ENCODE data around the gene CTNNA3.

CTNNA3 gene

DNA sequence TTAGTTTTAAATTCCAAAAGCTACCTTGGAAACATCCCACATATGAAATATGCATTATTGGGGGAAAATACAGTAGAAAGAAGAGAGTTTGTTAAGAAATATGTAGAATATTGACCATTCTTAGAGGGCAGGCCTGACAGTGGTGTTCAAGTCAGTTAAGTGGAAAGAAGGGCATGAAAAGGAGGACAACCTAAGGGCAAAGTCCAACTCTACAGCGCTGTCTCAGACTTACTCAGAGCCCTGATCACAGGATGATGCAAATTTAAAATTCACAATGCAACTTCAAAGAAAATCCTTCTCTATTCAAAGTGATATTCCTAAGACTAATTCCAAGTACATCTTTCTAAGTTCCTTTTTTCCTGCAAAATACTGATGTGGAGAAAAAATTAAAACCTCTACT is 909.3 kb downstream of the CTNNA3 start:
- no peak for DNase-seq

DNA sequence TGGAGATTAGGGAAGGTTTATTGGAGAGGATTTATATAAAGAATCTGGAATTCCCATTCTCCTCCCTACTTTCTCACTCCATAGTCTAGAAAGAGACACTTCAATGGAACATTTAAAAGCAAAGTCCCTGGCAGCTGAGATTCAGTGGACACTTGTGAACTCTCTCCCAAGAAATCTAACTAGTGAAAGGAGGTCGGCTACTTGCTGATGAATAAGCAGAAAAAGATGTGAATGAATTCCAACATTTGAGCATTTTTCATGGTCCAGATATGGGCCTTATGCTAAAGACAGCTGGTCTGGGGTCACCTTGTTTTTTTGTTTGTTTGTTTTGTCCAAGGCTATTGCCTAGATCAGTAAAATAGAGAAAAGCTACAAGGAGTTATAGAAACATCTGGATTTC is 911.2 kb downstream of the CTNNA3 start:
- no peak for DNase-seq

DNA sequence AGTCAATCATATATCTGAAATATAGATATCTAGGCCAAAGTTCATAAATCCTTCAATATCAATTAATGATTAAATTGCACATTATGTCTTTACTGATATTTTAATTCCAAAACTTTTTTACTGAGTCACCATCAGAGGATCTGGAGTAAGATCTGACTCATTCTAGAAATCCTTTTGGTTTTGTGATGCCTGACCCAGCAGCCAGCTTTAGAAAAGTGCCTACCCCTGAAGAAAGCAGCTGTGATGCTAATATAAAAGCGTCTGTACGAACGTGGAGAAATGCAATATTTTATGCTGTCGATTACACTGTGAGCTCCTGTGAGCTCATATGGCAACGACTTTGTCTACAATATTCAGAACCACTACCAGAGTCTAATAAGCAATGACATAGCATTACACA is 912.7 kb downstream of the CTNNA3 start:
- no peak for DNase-seq

DNA sequence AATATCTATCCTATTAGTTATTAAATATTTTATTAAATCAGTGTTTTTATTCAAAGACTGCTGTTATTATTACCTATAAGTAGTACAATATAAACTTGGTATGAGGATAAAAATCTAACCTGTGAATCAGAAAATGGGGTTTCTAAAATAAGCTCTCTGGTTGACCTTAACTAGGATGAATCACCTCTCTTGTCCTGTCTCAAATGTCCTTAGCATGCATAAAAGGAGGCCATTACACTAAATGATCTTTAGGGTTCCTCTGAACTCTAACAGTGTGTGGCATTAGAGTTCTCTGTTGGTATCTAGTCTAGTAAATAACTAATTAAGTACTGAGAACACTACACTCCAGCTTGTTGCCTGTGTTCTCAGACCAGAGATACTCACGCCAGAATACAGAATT is 913.2 kb downstream of the CTNNA3 start:
- no peak for DNase-seq

DNA sequence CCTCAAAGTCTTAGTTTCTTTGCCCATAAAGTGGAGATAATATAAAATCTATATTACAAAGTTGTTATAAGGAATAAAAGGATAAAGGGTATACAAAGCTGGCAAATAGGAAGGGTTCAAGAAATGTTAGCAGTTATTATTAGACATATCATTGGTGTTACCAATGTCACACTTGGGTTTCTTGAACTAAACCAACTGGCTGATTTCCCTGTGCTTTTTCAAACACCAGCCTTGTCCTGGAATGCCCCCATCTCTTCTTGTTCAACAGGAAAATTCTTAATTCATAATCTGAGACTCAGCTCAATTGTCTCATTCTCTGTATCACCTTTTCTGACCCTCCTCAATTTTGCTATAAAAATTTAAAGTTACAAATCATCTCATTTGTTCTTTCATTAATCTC is 913.9 kb downstream of the CTNNA3 start:
- DNase-seq: no peak

DNA sequence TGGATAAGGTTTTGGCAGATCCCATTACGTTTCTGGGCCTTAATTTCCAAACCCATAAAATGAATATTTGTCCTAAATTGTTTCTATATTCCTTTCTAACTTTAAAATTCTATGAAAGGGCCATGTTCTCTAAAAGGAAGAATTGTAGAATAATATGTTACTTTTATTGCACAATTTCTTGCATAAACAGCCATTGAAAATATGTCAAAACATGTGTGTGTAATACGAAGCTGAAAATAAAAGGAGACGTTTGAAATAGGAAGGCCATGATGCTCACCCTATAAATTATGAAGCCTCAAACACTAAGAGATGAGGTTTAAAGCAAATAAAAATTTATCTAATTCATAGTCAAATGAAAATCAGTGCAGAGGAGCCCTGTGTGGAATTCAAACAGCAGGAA is 915.2 kb downstream of the CTNNA3 start:
- no peak for DNase-seq

DNA sequence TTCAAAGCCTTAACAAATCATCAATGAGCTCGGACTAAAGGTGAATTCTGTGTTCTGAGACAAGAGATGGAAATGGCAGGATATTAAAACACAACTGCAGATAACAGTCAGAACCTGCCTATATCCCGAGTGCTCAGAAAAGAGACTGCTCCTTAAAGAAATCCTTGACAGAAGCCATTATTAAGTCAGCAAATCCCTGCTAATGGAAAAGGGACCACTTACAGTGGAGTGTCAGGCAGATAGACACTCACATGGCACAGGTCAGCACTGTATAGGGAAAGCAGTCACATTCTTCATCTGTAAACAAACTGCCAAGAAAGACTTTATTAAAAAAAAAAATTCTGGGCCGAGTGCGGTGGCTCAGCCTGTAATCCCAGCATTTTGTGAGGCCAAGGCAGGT is 917.6 kb downstream of the CTNNA3 start:
- DNase-seq: no peak

DNA sequence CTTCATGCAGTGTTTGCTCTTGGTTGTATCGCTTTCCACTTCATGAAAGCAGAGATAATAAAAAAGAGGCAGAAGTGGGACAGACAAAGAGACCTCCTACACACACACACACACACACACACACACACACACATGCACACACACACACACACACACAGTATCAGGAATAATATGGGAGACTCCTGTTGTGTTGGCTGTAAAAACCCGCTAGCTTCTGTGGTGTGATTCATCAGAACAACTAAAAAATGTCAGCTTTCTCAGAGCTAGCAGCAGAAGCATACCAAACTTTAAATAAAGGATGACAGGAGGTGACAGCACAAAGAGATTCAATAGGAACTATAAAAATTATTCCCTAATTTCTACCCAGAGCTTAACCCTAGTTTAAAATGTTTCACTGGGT is 918.3 kb downstream of the CTNNA3 start:
- DNase-seq: no peak

DNA sequence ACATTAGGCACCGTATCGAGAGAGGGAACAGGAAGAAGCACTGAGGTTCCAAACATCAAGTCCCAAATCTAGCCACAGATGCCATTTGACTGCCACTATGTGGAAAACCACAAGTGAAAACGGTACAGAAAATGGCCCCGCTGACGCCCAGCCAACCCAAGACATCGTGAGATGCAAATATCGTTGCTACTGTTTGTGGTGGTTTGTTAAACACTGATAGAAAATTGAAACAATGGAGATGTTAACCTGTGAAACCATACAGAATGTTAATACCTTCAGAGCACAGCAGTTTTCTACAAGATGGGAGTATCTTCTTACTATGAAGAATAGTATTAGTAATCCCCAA is 922.5 kb downstream of the CTNNA3 start:
- no peak for DNase-seq

DNA sequence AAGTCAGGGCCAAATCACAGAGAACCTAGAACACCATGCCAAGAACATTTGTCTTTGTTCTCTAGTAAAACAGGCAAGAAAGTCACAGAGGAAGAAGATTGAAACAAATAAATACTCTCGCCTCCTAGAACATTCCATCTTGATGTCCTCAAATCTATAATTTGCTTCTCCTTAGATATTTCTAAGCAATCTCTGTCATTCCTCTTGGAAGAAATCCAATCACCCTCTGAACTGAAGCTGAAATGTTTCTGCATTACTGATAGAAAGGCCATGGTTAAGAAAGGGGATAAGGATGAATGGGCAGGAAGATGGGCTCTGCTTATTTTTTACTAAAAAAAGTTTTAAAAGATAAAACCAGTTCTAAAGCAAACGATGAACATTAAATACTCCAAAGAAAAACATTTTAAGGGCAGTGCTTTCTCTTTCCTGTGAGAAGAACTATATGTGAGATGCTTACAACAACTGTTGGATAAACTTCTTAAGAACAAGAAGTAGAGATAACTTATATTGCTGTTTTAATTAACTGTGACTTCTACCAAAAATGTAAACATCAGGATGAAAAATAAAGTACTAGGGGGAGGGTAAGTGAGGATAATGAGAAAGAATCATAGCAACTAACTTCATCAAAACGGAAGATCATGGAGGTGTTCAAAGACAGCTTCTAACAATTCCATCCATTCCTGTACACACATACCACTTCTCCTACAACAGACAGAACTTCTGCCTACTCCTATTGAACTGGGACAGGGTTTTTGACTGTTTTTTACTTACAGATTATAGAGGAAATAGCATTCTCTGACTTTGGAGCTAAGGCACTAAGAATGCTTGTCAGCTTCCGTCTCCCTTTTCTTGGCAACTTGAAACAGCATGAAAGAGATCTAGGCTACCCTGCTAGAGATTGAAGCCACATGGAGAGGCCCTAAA is 923.2 kb downstream of the CTNNA3 start:
- no peak for DNase-seq

DNA sequence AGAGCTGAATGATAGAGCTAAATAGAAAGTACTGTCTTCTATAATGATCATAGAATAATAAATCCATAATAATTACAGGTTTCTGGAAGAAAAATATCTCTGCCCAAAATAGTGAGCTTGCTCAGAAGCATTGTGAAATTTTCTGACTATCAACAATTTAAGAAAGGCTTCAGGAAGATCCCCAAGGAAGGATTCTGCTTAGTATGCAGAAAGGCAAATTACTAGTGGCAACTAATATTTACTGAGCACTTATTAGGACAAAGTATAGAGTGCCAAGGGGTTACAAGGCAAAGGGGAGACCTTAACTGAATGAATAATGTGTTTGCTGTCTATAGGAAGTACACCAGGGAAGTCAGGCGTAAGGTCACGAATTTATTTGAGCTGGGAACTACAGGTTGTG is 928.3 kb downstream of the CTNNA3 start:
- DNase-seq: no peak

DNA sequence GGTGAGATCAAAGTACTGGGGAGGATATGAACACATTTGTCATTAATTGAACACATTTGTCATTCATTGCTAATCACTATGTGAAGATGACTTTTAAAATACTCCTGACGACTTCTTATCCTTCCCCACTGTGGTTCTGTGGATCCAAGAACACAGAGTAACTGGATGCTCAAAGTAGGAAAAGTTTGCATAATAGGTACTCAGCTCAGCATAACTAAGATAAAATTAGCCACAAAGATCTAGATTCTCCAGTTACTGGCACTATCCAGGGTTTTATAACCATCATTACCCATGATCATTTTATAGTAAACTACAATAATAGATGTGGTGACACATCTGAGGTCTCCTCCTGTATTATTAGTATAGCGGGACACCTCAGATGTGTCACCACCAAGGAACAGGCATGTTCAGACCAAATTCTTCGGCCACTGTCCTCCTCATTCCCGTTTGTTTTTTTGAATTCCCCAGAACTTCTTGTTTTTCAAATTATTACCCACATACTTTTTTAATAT is 933.7 kb downstream of the CTNNA3 start:
- DNase-seq: no peak

DNA sequence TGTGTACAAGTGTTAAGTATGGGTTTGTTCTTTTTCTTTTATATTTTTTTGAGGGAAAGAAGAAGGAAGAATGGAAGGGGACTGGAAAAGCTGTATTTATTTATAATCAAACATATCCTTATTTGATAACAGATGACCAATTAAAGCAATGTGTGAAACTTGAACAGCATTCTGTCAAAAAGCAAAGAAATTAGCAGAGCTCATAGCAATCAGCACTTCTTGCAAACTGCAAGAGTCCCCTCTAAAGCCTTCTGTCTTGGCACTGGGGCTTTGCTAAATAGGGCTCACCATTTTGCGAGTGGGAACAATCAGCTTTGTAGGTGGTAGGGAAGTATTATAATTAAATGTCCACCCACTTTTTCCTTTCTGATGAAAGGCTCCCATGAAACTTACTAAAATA is 935.1 kb downstream of the CTNNA3 start:
- no peak for DNase-seq

DNA sequence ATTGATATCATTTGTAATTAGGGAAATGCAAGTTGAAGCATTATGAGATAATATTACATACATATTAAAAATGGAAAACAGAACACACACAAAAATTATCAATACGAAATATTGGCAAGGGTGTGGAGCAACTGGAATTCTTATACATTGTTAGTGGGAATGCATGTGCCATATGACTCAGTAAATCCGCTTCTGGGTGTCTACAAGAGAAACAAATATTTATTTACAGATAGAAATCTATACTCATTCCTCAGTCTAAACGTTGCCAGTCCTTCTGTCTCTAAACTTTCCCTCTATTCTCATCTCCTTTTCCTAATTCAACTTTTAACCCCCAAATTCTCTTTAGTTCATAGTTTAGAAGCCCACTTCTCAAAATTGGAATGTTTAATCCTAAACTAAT is 940.5 kb downstream of the CTNNA3 start:
- DNase-seq: no peak

DNA sequence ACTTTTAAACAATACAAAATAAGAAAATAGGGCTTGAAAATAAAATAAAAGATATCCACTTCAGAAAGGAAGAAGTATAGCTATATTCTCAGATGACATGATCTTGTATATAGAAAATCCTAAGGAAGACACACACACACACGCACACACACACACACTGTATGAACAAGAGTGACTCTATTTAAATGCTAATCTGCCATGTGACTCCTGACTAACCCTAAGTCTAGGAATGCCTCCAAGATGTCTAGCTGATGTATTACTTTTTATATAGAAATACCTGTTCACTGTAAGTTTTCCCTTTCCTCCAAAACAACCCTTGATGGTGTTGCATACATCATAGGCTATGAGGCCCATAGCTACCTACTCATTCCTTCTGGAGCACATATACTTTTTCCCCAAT is 943.3 kb downstream of the CTNNA3 start:
- DNase-seq: no peak

DNA sequence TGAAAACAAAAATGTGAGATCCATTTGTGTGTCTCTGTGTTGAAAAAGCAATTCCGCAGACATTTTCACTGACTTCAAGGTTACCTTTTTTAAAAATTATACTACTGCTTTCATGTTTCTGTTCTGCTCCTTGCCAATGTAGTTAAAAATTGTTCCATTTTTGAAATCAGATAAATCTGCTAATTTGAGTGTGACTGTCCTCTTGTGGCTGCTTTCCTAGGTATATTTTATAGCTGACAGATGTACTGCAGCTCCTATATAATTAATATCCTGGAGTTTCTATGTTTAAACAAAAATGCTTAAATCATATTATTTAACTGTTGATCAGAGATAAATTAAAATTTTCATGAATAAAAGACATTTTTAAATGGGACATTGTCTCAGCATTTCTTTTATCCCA is 947.8 kb downstream of the CTNNA3 start:
- no peak for DNase-seq

DNA sequence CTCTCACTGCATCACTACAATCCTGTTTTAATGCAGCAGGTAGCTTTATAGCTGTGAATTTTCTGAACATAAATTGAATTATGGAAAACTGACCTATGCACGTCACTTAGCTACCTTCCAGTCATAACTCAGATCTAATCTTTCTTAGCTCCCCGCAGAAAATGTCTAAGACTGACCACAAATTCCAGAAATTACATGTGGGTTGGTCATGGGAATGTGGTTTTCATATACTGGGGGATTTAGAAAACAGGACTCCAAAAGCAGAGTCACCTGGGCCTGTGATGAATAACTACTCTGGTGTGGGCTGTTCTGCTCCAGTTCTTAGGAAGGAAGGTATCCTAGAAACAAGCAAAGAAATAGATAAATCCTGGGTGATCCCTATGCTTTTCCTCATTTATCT is 948.5 kb downstream of the CTNNA3 start:
- DNase-seq: no peak

DNA sequence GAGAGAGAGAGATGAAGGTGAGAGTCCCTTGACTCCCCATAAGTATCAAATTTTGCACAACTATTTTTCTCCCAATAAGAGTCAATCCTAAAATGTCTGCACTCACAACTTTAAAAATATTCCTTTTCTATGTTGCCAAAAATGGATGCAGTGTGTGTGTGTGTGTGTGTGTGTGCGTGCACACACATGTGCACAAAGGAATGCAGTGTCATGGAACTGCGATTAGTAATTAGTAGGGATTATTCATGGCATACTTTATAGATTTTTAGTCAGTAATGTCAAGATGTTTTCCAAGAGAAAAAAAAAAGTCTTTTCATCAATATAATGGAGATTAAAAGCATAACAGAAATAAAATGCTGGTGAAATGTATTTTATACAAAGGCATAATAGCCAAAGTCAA is 949.3 kb downstream of the CTNNA3 start:
- no peak for DNase-seq

DNA sequence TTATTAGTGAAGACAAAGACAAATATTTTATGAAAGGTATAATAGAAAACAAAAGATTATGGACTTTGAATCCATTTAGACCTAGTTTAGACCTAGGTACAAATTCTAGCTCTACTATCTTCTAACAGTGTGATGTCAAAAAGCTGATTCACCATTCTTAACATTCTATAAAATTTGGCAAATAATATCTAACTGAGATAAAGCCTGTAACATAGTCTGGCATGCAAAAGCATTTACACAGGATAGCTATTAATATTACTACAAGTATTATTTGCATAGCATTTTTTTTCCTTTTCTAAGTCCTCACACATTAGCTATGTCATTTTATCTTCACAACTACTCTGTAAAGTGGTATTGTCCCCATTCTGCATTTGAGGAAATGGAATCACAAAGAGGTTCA is 949.7 kb downstream of the CTNNA3 start:
- DNase-seq: no peak

DNA sequence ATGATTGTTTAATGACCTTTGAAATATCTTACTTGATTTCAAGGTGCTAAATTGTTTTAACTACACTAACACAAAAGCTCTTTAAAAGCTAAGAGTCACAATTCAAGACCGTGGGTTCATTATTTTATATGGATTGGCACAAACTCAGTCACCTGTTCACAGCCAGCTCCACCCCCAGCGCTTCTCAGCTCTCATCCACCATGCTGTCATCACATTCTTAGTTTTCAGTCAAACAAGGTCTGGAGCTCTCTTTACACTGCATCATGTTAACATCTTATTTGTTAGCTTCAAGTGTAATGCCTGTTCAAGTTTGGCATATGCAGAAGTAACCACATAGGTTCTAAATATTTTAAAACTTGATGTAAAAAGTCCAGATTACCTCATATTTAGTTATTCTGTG is 951.1 kb downstream of the CTNNA3 start:
- DNase-seq: no peak

DNA sequence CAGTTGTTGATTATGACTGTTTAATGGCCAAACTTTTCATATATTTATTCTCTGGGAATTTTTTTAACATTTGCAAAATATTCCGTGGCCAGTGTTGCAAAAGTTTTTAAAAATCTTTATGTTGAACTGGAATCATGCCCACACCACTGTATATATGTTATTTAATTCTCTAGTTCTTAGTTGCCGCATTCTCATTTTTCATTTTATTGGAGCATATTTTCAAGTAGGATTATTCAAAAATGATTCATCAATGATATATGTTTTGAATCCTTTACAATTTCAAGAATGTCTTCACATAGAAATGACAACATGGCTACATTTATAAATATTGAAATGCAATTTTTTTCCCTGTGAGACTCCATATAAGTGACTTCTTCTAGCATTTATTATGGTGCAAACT is 958.8 kb downstream of the CTNNA3 start:
- DNase-seq: no peak

DNA sequence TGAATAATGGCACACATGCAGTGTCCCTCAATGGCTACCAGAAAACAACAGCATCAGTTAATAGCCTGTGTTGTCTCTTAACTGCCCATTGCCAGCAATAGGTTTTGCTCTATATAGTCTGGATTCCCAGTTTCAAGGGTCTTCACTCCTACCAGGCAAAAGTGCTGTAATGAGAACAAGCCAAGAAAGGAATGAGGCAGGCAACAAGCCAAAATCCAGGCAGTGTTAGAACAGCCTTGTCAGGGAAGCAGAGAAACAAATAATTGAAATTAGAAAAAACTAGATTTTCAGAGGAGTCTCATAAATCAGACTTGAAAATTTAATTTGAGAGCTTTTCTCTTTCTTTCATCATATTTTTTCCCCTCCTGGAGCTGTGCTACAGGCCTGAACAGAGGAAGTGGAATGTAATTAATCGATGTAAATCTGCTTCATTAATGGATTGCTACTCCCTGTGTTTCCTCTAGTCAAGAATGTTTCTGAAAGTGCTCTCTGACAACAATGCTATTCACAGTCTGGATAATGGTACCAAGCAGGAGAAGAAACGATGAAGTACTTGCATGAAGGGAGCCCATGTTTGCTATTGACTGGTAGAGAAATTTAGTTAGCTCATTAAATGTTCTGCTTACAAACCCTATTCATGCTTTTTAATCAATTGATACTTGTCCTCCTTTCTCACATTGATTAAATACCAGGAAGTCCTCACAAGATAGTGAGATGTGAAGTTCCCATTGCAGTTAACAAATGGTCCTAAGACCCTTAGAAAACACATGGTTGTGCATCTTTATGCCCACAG is 972.2 kb downstream of the CTNNA3 start:
- DNase-seq: no peak

DNA sequence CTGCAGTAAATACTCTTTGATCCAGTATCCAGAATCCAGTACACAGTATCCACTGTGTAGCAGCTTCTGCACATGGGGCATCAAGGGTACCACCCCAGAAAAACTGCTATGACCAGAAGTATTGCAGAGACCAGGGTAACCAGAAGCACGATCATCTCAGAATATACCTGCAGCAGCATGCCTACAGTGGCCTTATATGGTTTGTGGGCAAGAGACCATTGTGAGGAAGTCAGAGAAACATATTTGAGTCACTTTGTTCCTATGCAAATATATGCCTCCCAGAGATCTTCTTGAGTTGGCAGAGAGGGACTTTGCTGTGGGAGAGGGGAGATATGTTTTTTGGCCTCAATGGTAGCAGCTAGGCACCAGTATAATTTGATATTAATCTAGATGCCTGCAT is 976.5 kb downstream of the CTNNA3 start:
- no peak for DNase-seq

DNA sequence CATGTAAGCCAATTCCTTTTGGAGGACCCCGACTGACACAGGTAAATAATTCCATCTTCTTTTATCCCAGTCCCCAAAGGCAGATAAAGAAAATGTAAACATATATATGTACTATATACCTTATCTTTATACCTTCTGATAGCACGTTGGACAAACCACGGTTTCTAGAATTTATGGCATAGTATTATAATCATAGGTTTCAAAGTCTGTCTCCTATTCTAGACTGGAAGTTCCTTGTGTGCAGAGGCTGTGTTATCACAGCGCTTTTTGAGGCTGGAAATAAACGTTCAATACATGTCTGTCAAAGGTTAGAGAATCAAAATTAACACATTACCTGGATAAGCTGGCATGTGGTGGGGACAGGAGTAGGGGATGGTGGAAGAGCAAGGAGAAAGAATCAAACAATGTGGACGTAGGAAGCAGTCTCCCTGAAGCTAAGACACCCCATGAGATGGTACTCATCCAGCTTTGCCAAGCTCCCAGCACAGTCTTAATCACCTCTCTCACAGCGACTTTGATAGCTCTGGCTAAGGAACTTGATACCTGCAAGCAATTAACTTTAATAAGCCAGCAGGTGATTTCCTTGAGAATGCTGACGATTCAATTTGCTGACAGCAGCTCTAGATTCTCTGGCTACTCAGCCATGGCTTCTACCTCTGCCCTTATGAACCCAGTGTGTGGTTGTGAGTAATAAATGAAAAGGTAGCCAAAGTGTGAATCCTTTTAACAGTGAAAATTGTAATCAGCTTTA is 978.6 kb downstream of the CTNNA3 start:
- DNase-seq: no peak
